WTC11 (cell line): Measurements from ENCODE around the gene GAGE12C.
"Not testable (repeated sequence)": the region's sequence is repeated elsewhere in the genome, so short reads cannot be mapped to it uniquely, and the experiment has no call there.

Source experiments
- ATF1 ChIP-seq: sonication (generic); formaldehyde crosslinking; IDR thresholded peaks from 2 replicates; pipeline ENCODE4 v1.8.1; 2023; ENCODE audit warnings: mild to moderate bottlenecking, moderate library complexity, missing genetic modification reagents
- CBFB ChIP-seq: sonication (generic); formaldehyde crosslinking; IDR thresholded peaks from 2 replicates; pipeline ENCODE4 v1.8.1; 2022; ENCODE audit warnings: mild to moderate bottlenecking, low read depth, missing genetic modification reagents
- CREB1 ChIP-seq: sonication (generic); formaldehyde crosslinking; IDR thresholded peaks from 2 replicates; pipeline ENCODE4 v1.8.0; 2023; ENCODE audit warnings: mild to moderate bottlenecking, missing genetic modification reagents
- ETV6 ChIP-seq: sonication (generic); formaldehyde crosslinking; IDR thresholded peaks from 2 replicates; pipeline ENCODE4 v1.8.1; 2022; ENCODE audit warnings: mild to moderate bottlenecking, missing genetic modification reagents
- IRF1 ChIP-seq: sonication (generic); formaldehyde crosslinking; IDR thresholded peaks from 2 replicates; pipeline ENCODE4 v1.8.0; 2023; ENCODE audit warnings: missing genetic modification reagents
- IRF2 ChIP-seq: sonication (generic); formaldehyde crosslinking; IDR thresholded peaks from 2 replicates; pipeline ENCODE4 v1.8.0; 2022; ENCODE audit warnings: low read depth, missing genetic modification reagents, borderline replicate concordance
- JUN ChIP-seq: sonication (generic); formaldehyde crosslinking; IDR thresholded peaks from 2 replicates; pipeline ENCODE4 v1.8.0; 2023; ENCODE audit warnings: mild to moderate bottlenecking, missing genetic modification reagents
- MYBL2 ChIP-seq: sonication (generic); formaldehyde crosslinking; IDR thresholded peaks from 2 replicates; pipeline ENCODE4 v1.8.1; 2023; ENCODE audit warnings: mild to moderate bottlenecking, moderate library complexity, missing genetic modification reagents
- PRDM15 ChIP-seq: sonication (generic); formaldehyde crosslinking; IDR thresholded peaks from 2 replicates; pipeline ENCODE4 v1.8.0; 2022; ENCODE audit warnings: missing genetic modification reagents
- ZNF263 ChIP-seq: sonication (generic); formaldehyde crosslinking; IDR thresholded peaks from 2 replicates; pipeline ENCODE4 v1.8.1; 2022; ENCODE audit warnings: low read depth, mild to moderate bottlenecking, moderate library complexity, missing genetic modification reagents
- TF ChIP-seq, protein P1 (sequence below): fragments of 200-600 bp; IDR thresholded peaks from 2 replicates; pipeline ENCODE4 v1.8.0; 2022; ENCODE audit warnings: antibody characterized with exemption
- TF ChIP-seq, protein P2 (sequence below): sonication (generic); formaldehyde crosslinking; IDR thresholded peaks from 2 replicates; pipeline ENCODE4 v1.8.0; 2023; ENCODE audit warnings: missing genetic modification reagents, mild to moderate bottlenecking, borderline replicate concordance
- TF ChIP-seq, protein P3 (sequence below): sonication (generic); formaldehyde crosslinking; IDR thresholded peaks from 2 replicates; pipeline ENCODE4 v1.8.0; 2022; ENCODE audit warnings: mild to moderate bottlenecking, missing genetic modification reagents
- TF ChIP-seq, protein P4 (sequence below): sonication (generic); formaldehyde crosslinking; IDR thresholded peaks from 2 replicates; pipeline ENCODE4 v1.8.1; 2023; ENCODE audit warnings: mild to moderate bottlenecking, missing genetic modification reagents

- TF ChIP-seq, protein P1, sequence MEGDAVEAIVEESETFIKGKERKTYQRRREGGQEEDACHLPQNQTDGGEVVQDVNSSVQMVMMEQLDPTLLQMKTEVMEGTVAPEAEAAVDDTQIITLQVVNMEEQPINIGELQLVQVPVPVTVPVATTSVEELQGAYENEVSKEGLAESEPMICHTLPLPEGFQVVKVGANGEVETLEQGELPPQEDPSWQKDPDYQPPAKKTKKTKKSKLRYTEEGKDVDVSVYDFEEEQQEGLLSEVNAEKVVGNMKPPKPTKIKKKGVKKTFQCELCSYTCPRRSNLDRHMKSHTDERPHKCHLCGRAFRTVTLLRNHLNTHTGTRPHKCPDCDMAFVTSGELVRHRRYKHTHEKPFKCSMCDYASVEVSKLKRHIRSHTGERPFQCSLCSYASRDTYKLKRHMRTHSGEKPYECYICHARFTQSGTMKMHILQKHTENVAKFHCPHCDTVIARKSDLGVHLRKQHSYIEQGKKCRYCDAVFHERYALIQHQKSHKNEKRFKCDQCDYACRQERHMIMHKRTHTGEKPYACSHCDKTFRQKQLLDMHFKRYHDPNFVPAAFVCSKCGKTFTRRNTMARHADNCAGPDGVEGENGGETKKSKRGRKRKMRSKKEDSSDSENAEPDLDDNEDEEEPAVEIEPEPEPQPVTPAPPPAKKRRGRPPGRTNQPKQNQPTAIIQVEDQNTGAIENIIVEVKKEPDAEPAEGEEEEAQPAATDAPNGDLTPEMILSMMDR, result not testable (repeated sequence)
- TF ChIP-seq, protein P2, sequence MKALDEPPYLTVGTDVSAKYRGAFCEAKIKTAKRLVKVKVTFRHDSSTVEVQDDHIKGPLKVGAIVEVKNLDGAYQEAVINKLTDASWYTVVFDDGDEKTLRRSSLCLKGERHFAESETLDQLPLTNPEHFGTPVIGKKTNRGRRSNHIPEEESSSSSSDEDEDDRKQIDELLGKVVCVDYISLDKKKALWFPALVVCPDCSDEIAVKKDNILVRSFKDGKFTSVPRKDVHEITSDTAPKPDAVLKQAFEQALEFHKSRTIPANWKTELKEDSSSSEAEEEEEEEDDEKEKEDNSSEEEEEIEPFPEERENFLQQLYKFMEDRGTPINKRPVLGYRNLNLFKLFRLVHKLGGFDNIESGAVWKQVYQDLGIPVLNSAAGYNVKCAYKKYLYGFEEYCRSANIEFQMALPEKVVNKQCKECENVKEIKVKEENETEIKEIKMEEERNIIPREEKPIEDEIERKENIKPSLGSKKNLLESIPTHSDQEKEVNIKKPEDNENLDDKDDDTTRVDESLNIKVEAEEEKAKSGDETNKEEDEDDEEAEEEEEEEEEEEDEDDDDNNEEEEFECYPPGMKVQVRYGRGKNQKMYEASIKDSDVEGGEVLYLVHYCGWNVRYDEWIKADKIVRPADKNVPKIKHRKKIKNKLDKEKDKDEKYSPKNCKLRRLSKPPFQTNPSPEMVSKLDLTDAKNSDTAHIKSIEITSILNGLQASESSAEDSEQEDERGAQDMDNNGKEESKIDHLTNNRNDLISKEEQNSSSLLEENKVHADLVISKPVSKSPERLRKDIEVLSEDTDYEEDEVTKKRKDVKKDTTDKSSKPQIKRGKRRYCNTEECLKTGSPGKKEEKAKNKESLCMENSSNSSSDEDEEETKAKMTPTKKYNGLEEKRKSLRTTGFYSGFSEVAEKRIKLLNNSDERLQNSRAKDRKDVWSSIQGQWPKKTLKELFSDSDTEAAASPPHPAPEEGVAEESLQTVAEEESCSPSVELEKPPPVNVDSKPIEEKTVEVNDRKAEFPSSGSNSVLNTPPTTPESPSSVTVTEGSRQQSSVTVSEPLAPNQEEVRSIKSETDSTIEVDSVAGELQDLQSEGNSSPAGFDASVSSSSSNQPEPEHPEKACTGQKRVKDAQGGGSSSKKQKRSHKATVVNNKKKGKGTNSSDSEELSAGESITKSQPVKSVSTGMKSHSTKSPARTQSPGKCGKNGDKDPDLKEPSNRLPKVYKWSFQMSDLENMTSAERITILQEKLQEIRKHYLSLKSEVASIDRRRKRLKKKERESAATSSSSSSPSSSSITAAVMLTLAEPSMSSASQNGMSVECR, result not testable (repeated sequence)
- TF ChIP-seq IRF1 (CRISPR knock-in tag); CREB1; IRF2 (CRISPR knock-in tag); CBFB (CRISPR knock-in tag); ATF1 (CRISPR knock-in tag); ZNF263 (CRISPR knock-in tag); JUN (CRISPR knock-in tag); PRDM15; ETV6 (CRISPR knock-in tag); MYBL2 (CRISPR knock-in tag): not testable (repeated sequence)
- TF ChIP-seq, protein P3, sequence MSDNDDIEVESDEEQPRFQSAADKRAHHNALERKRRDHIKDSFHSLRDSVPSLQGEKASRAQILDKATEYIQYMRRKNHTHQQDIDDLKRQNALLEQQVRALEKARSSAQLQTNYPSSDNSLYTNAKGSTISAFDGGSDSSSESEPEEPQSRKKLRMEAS (CRISPR knock-in tag), result not testable (repeated sequence)
- TF ChIP-seq, protein P4, sequence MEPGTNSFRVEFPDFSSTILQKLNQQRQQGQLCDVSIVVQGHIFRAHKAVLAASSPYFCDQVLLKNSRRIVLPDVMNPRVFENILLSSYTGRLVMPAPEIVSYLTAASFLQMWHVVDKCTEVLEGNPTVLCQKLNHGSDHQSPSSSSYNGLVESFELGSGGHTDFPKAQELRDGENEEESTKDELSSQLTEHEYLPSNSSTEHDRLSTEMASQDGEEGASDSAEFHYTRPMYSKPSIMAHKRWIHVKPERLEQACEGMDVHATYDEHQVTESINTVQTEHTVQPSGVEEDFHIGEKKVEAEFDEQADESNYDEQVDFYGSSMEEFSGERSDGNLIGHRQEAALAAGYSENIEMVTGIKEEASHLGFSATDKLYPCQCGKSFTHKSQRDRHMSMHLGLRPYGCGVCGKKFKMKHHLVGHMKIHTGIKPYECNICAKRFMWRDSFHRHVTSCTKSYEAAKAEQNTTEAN (CRISPR knock-in tag), result not testable (repeated sequence)
Observed at GRCh38 chrX:49560542-49560941, 28.6 kb downstream of the GAGE12C start, which contains the start of gene GAGE12F.
